CD14-positive monocyte (primary cell): ENCODE data around the gene FAM24A. TPM values are rescaled to one million over a fixed set of nuclear protein-coding genes. Genes with fewer than 3 reads are reported as not detected.

Source experiments
- DNase-seq, 3 donors: peaks; one replicate each; pipeline ENCODE4 v3.0.0-alpha.2; 2011 to 2022
- H2AFZ ChIP-seq: 2 replicates; pipeline ENCODE4 v1.6.0; 2012; ENCODE audit warnings: mild to moderate bottlenecking, low read depth, low read length, inconsistent platforms; ENCODE audit not compliant: insufficient read depth, poor library complexity, severe bottlenecking
- H3K27ac ChIP-seq, 2 donors: 1 replicate in 1 of 2; 2 replicates in 1 of 2; pipeline ENCODE4 v1.5.1; 2012 to 2013; ENCODE audit warnings: low read length in 2 of 2, control low read depth in 1 of 2, inconsistent platforms in 1 of 2, low read depth in 1 of 2, mild to moderate bottlenecking in 1 of 2
- H3K27me3 ChIP-seq, 2 donors: one replicate each; pipeline versions ENCODE4 v1.6.0 to v1.6.1; 2011 to 2013; ENCODE audit warnings: low read length in 2 of 2; ENCODE audit not compliant: control insufficient read depth in 2 of 2, insufficient read depth in 2 of 2
- H3K36me3 ChIP-seq, 2 donors: replicated peaks in 1 of 2; 1 replicate in 1 of 2; 2 replicates in 1 of 2; pipeline versions ENCODE4 v1.5.1 to v1.6.1; 2012 to 2013; ENCODE audit warnings: low read length in 2 of 2, control low read depth in 1 of 2, inconsistent platforms in 1 of 2, mild to moderate bottlenecking in 1 of 2; ENCODE audit not compliant: insufficient read depth in 2 of 2, control insufficient read depth in 1 of 2
- H3K4me1 ChIP-seq, 2 donors: 1 replicate in 1 of 2; 2 replicates in 1 of 2; pipeline versions ENCODE4 v1.5.1 to v1.6.1; 2012 to 2013; ENCODE audit warnings: low read length in 2 of 2, control low read depth in 1 of 2, inconsistent platforms in 1 of 2, mild to moderate bottlenecking in 1 of 2, moderate library complexity in 1 of 2; ENCODE audit not compliant: insufficient read depth in 2 of 2, control insufficient read depth in 1 of 2
- H3K4me2 ChIP-seq: replicated peaks from 2 replicates; pipeline ENCODE3; 2012; ENCODE audit warnings: low read length, moderate library complexity, mild to moderate bottlenecking; ENCODE audit not compliant: poor library complexity, severe bottlenecking; ENCODE audit errors: extremely low read depth
- H3K4me3 ChIP-seq, 3 experiments: fragments of 200-600 bp in 1 of 3; sonication (generic) in 1 of 3; replicated peaks in 1 of 3; 1 replicate in 2 of 3; 2 replicates in 1 of 3; pipeline ENCODE4 v1.5.1; 2011 to 2013; ENCODE audit warnings: low read length in 3 of 3, mild to moderate bottlenecking in 3 of 3, control low read depth in 2 of 3, low read depth in 2 of 3, inconsistent platforms in 1 of 3, moderate library complexity in 1 of 3
- H3K79me2 ChIP-seq: 2 replicates; pipeline ENCODE4 v1.6.0; 2012; ENCODE audit warnings: mild to moderate bottlenecking, control low read depth, inconsistent platforms, low read length, moderate library complexity; ENCODE audit not compliant: insufficient read depth
- H3K9ac ChIP-seq: 2 replicates; pipeline ENCODE4 v1.6.0; 2017; ENCODE audit warnings: low read length, mild to moderate bottlenecking; ENCODE audit not compliant: insufficient read depth, poor library complexity, severe bottlenecking
- H3K9me3 ChIP-seq, 2 donors: replicated peaks in 1 of 2; 1 replicate in 1 of 2; 2 replicates in 1 of 2; pipeline versions ENCODE4 v1.5.1 to v1.6.1; 2012 to 2013; ENCODE audit warnings: low read length in 2 of 2, control low read depth in 1 of 2; ENCODE audit not compliant: control insufficient read depth in 1 of 2, insufficient read depth in 1 of 2
- H4K20me1 ChIP-seq: 2 replicates; pipeline ENCODE4 v1.6.0; 2012; ENCODE audit warnings: mild to moderate bottlenecking, low read length, control low read depth, moderate library complexity; ENCODE audit not compliant: insufficient read depth
- H3K27ac Mint-ChIP-seq, 7 donors: one replicate each; pipeline ENCODE4 v1.8.0; 2020; ENCODE audit warnings: mild to moderate bottlenecking in 7 of 7, mixed read lengths in 7 of 7, moderate library complexity in 6 of 7, inconsistent platforms in 2 of 7
- H3K27me3 Mint-ChIP-seq, 3 donors: one replicate each; pipeline ENCODE4 v1.8.0; 2021 to 2022; ENCODE audit warnings: low read depth in 3 of 3, mild to moderate bottlenecking in 3 of 3, mixed read lengths in 3 of 3, moderate library complexity in 3 of 3, inconsistent platforms in 1 of 3
- H3K36me3 Mint-ChIP-seq, 2 donors: one replicate each; pipeline ENCODE4 v1.8.0; 2020; ENCODE audit warnings: mixed read lengths in 2 of 2, inconsistent platforms in 1 of 2, mild to moderate bottlenecking in 1 of 2
- H3K4me1 Mint-ChIP-seq: one replicate; pipeline ENCODE4 v1.8.0; 2020; ENCODE audit warnings: mild to moderate bottlenecking, mixed read lengths
- H3K4me3 Mint-ChIP-seq, 2 donors: one replicate each; pipeline ENCODE4 v1.8.0; 2020; ENCODE audit warnings: mild to moderate bottlenecking in 2 of 2, mixed read lengths in 2 of 2, moderate library complexity in 1 of 2
- H3K9me3 Mint-ChIP-seq, 7 donors: one replicate each; pipeline ENCODE4 v1.8.0; 2020 to 2022; ENCODE audit warnings: mixed read lengths in 7 of 7, mild to moderate bottlenecking in 6 of 7, moderate library complexity in 6 of 7, inconsistent platforms in 2 of 7
- CTCF ChIP-seq: fragments of 200-600 bp; IDR thresholded peaks from one replicate; pipeline ENCODE4 v1.8.0; 2022; ENCODE audit warnings: antibody characterized with exemption, mild to moderate bottlenecking
- WGBS: methylation state at CpG from one replicate; pipeline ENCODE4 v1.1.5; 2013; ENCODE audit warnings: missing lambda C conversion rate; ENCODE audit not compliant: insufficient coverage; 5-methylcytosine and 5-hydroxymethylcytosine counted together
- intact Hi-C, 2 donors: fragments of 100-400 bp; cut with micrococcal nuclease; formaldehyde crosslinking; loops; one replicate each; pipeline versions ENCODE4 v1.15.0 to v1.15.1; 2023
- polyA plus RNA-seq, 3 donors: library from polyadenylated mRNA; depleted of rRNA in 1 of 3; unstranded in 2 of 3; stranded (reverse) in 1 of 3; fragments of 300-500 nt in 2 of 3; fragments of >200 nt in 1 of 3; fragmentation: Illumina TruSeq in 2 of 3; gene quantifications; 1 replicate in 2 of 3; 2 replicates in 1 of 3; pipeline ENCODE4 v1.2.3, GENCODE V29; 2012 to 2021

The FAM24A gene
- polyA plus RNA-seq, 3 donors, result not detected

DNA sequence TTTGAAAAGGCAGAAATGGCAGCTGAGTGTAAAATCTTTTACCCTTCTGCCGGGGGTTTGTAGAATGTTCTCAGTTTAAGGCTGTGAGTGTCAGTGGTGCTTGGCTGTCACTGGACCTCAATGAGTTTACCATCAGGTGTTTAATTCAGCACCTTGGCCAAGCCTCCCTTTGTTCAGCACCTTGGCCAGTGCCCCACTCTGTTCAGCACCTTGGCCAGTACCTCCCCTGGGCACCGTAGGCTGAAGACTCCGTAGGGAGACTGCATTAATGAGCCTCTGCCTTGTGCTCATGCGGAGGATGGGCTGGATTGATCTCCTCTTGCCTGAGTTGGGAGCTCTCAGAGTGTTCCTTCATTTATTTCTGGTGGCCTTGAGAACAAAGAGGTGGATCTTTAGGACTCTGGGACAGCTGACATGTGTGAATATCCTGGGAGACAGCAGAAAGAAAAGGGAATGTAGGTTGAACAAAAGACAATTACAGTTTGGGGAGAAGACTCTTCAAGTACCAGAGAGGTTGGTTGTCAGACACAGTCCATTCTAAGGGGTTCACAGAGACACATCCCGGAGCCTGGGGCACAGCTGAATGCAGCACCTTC is 1.6 kb downstream of the FAM24A start:
- 19% methylated on average over 3 of the region's 5 CpGs for WGBS
- Histone ChIP-seq H3K27me3 (no peaks in the 10 kb centered on the region), H3K9ac (no peak overlapping the region), H3K36me3 (no peaks in the 10 kb centered on the region), H3K4me2 (no peak overlapping the region), H3K27ac (no peak overlapping the region), H3K4me1 (no peaks in the 10 kb centered on the region), H2AFZ (no peak overlapping the region), H3K4me3 (no peak overlapping the region), H3K79me2 (no peaks in the 10 kb centered on the region), H3K9me3 (no peaks in the 10 kb centered on the region), H4K20me1 (no peaks in the 10 kb centered on the region)
- H3K27me3 Mint-ChIP-seq, result peaks cover 0 to 8% (median 3%) of the 10 kb centered on the region in 3 donors
- H3K4me1 Mint-ChIP-seq, result no peaks in the 10 kb centered on the region
- H3K9me3 Mint-ChIP-seq, result peaks cover under 1 to 11% (median 6%) of the 10 kb centered on the region in 7 donors
- no peak overlapping the region for H3K27ac Mint-ChIP-seq
- DNase-seq, result no peak
- intact Hi-C loops, result no loop called here
- H3K4me3 Mint-ChIP-seq, result no peak overlapping the region
- TF ChIP-seq CTCF, result no peak
- no peaks in the 10 kb centered on the region for H3K36me3 Mint-ChIP-seq

- Mint-ChIP-seq H3K4me1 (no peaks in the 10 kb centered on the region), H3K36me3 (no peaks in the 10 kb centered on the region), H3K27ac (peak overlapping the region in 2 of 7 donors; percentile 24 to 38), H3K9me3 (peaks cover 0 to 8% (median 3%) of the 10 kb centered on the region in 7 donors), H3K4me3 (no peak overlapping the region), H3K27me3 (peaks cover 0 to 7% (median 3%) of the 10 kb centered on the region in 3 donors)
- H2AFZ ChIP-seq, result no peak overlapping the region
- H3K27ac ChIP-seq, result no peak overlapping the region
- H3K9me3 ChIP-seq, result no peaks in the 10 kb centered on the region
- no peak overlapping the region for H3K4me2 ChIP-seq
- H3K9ac ChIP-seq, result no peak overlapping the region
- no peak overlapping the region for H3K4me3 ChIP-seq
- TF ChIP-seq CTCF, result no peak
- no peaks in the 10 kb centered on the region for H3K36me3 ChIP-seq
- 100% methylated on average over 1 of the region's 2 CpGs for WGBS
- no peak for DNase-seq
- intact Hi-C loops, result no loop called here
- H3K4me1 ChIP-seq, result no peaks in the 10 kb centered on the region
- no peaks in the 10 kb centered on the region for H3K27me3 ChIP-seq
- H4K20me1 ChIP-seq, result no peaks in the 10 kb centered on the region
- no peaks in the 10 kb centered on the region for H3K79me2 ChIP-seq
Measured at GRCh38 chr10:122915700-122916099, 5.3 kb downstream of the FAM24A start.
